HL-60 (cell line): ENCODE measurements around the gene MREG.
"Not testable (repeated sequence)": the region's sequence is repeated elsewhere in the genome, so short reads cannot be mapped to it uniquely, and the experiment has no call there.

Experiments used
- DNase-seq, 2 experiments: peaks; one replicate each; pipeline ENCODE4 v3.0.0-alpha.2; 2010 to 2020; ENCODE audit warnings: low read depth in 1 of 2, low spot score in 1 of 2
- H3K27ac ChIP-seq: fragments of 250-450 bp; sonication (Bioruptor Pico); replicated peaks from 2 replicates; pipeline ENCODE4 v1.5.1; 2020; ENCODE audit warnings: mild to moderate bottlenecking, moderate library complexity
- H3K27me3 ChIP-seq: fragments of 250-450 bp; sonication (Bioruptor Pico); 2 replicates; pipeline ENCODE4 v1.5.1; 2021; ENCODE audit warnings: mild to moderate bottlenecking, moderate library complexity; ENCODE audit not compliant: insufficient read depth, poor library complexity, severe bottlenecking
- H3K4me3 ChIP-seq: replicated peaks from 2 replicates; pipeline ENCODE4 v1.5.1; 2011; ENCODE audit warnings: mild to moderate bottlenecking, control low read depth, low read length; ENCODE audit not compliant: insufficient read depth
- GABPA ChIP-seq: IDR thresholded peaks from 2 replicates; pipeline ENCODE4 v1.6.1; 2012; ENCODE audit warnings: low read depth
- POLR2AphosphoS5 ChIP-seq: IDR thresholded peaks from 2 replicates; pipeline ENCODE4 v1.6.1; 2012; ENCODE audit warnings: low read depth
- REST ChIP-seq: IDR thresholded peaks from 2 replicates; pipeline ENCODE4 v1.6.1; 2012; ENCODE audit warnings: low read depth; ENCODE audit not compliant: insufficient replicate concordance
- SPI1 ChIP-seq: IDR thresholded peaks from 2 replicates; pipeline ENCODE4 v1.6.1; 2012; ENCODE audit warnings: low read depth, mild to moderate bottlenecking, borderline replicate concordance
- TF ChIP-seq, protein P1 (sequence below): IDR thresholded peaks from one replicate; pipeline ENCODE4 v1.5.1; 2011; ENCODE audit warnings: low read length, control low read depth, inconsistent platforms; ENCODE audit not compliant: insufficient read depth

The MREG gene

GRCh38 chr2:215973954-215974699, 39.2 kb downstream of the MREG start:
- no peak overlapping the region for H3K4me3 ChIP-seq
- peak; percentile 9 to 26 for DNase-seq
- TF ChIP-seq, protein P1, sequence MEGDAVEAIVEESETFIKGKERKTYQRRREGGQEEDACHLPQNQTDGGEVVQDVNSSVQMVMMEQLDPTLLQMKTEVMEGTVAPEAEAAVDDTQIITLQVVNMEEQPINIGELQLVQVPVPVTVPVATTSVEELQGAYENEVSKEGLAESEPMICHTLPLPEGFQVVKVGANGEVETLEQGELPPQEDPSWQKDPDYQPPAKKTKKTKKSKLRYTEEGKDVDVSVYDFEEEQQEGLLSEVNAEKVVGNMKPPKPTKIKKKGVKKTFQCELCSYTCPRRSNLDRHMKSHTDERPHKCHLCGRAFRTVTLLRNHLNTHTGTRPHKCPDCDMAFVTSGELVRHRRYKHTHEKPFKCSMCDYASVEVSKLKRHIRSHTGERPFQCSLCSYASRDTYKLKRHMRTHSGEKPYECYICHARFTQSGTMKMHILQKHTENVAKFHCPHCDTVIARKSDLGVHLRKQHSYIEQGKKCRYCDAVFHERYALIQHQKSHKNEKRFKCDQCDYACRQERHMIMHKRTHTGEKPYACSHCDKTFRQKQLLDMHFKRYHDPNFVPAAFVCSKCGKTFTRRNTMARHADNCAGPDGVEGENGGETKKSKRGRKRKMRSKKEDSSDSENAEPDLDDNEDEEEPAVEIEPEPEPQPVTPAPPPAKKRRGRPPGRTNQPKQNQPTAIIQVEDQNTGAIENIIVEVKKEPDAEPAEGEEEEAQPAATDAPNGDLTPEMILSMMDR, result no peak
- TF ChIP-seq SPI1, result no peak
- TF ChIP-seq GABPA, result no peak
- no peak for TF ChIP-seq REST
- TF ChIP-seq POLR2AphosphoS5, result no peak
- H3K27me3 ChIP-seq, result no peaks in the 10 kb centered on the region
- no peak overlapping the region for H3K27ac ChIP-seq

- no peak overlapping the region for H3K27ac ChIP-seq
- DNase-seq, result no peak
- TF ChIP-seq, protein P1, result no peak
- TF ChIP-seq SPI1, result no peak
- no peak for TF ChIP-seq GABPA
- no peak for TF ChIP-seq POLR2AphosphoS5
- no peak for TF ChIP-seq REST
Measured at GRCh38 chr2:215973145-215973792, 40.1 kb downstream of the MREG start.

DNA sequence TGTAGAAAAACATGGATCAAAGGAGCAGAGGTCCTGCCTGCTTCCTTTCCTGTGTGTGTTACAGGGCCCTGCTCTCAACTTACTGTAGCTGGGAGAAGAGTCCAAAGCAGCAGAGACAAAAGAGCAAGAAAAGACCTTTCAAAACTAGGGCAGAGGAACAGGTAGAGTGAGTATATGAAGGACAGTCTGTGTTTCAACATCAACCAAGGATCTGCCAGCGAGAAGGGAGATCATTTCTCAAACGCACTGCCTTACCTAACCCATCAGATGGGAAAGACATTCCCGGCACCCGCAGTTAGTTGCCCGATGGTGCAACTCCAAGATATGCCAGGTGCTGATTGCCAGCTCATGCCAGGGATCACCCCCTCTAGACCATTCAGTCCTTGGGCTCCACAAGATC, 41.7 kb downstream of the MREG start:
- Histone ChIP-seq H3K27me3 (no peaks in the 10 kb centered on the region), H3K27ac (no peak overlapping the region), H3K4me3 (no peak overlapping the region)
- DNase-seq, result no peak
- TF ChIP-seq GABPA, result no peak
- TF ChIP-seq, protein P1, result no peak
- TF ChIP-seq REST, result no peak
- no peak for TF ChIP-seq POLR2AphosphoS5
- TF ChIP-seq SPI1, result no peak

More at GRCh38 chr2:215973145-215973792, 40.1 kb downstream of the MREG start:
- H3K27me3 ChIP-seq, result no peaks in the 10 kb centered on the region
- no peak overlapping the region for H3K4me3 ChIP-seq

DNA sequence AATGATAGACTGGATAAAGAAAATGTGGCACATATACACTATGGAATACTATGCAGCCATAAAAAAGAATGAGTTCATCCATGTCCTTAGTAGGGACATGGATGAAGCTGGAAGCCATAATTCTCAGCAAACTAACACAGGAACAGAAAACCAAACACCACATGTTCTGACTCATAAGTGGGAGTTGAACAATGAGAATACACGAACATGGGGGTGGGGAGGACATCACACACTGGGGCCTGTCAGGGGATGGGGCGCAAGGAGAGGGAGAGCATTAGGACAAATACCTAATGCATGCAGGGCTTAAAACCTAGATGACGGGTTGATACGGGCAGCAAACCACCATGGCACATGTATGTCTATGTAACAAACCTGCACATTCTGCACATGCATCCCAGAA, 42.5 kb downstream of the MREG start:
- not testable (repeated sequence) for H3K27ac ChIP-seq, DNase-seq, H3K27me3 ChIP-seq, H3K4me3 ChIP-seq
